Endodermal cell (in vitro differentiated cells): Measurements from ENCODE around the gene ZNF804A. TPM values are rescaled to one million over a fixed set of nuclear protein-coding genes. Genes with fewer than 3 reads are reported as not detected.

Experiments
- DNase-seq: peaks from one replicate; pipeline ENCODE4 v3.0.0-alpha.2; 2017
- H3K27ac ChIP-seq: 2 replicates; pipeline ENCODE4 v1.5.1; 2013; ENCODE audit warnings: mild to moderate bottlenecking, low read depth, low read length, moderate library complexity
- H3K27me3 ChIP-seq: 2 replicates; pipeline ENCODE4 v1.6.1; 2013; ENCODE audit warnings: mild to moderate bottlenecking, low read length, moderate library complexity; ENCODE audit not compliant: insufficient read depth, control insufficient read depth, poor library complexity, severe bottlenecking
- H3K36me3 ChIP-seq: 2 replicates; pipeline ENCODE4 v1.7.0; 2013; ENCODE audit warnings: mild to moderate bottlenecking, low read length, moderate library complexity; ENCODE audit not compliant: control insufficient read depth, insufficient read depth
- H3K4me1 ChIP-seq: one replicate; pipeline ENCODE4 v1.7.0; 2013; ENCODE audit warnings: low read length; ENCODE audit not compliant: control insufficient read depth, insufficient read depth
- H3K4me3 ChIP-seq: 2 replicates; pipeline ENCODE4 v1.5.1; 2013; ENCODE audit warnings: mild to moderate bottlenecking, low read length, moderate library complexity
- H3K9ac ChIP-seq: 2 replicates; pipeline ENCODE4 v1.6.1; 2013; ENCODE audit warnings: mild to moderate bottlenecking, low read length, moderate library complexity; ENCODE audit not compliant: poor library complexity, severe bottlenecking; ENCODE audit errors: extremely low read depth
- H3K9me3 ChIP-seq: 2 replicates; pipeline ENCODE4 v1.6.1; 2013; ENCODE audit warnings: mild to moderate bottlenecking, low read length, moderate library complexity; ENCODE audit not compliant: control insufficient read depth
- H3K27ac Mint-ChIP-seq: 2 replicates; pipeline ENCODE4 v1.8.0; 2020; ENCODE audit warnings: mixed read lengths
- H3K27me3 Mint-ChIP-seq: 2 replicates; pipeline ENCODE4 v1.8.0; 2021; ENCODE audit warnings: mild to moderate bottlenecking, mixed read lengths; ENCODE audit not compliant: insufficient read depth
- H3K36me3 Mint-ChIP-seq: 2 replicates; pipeline ENCODE4 v1.8.0; 2020; ENCODE audit warnings: low read depth, mixed read lengths
- H3K4me1 Mint-ChIP-seq: 2 replicates; pipeline ENCODE4 v1.8.0; 2020; ENCODE audit warnings: mixed read lengths
- H3K4me3 Mint-ChIP-seq: 2 replicates; pipeline ENCODE4 v1.8.0; 2020; ENCODE audit warnings: mild to moderate bottlenecking, moderate library complexity, mixed read lengths
- H3K9me3 Mint-ChIP-seq: 2 replicates; pipeline ENCODE4 v1.8.0; 2020; ENCODE audit warnings: mild to moderate bottlenecking, mixed read lengths
- WGBS, 2 experiments: methylation state at CpG; one replicate each; pipeline versions ENCODE4 v1.1.5 to v1.1.7; 2013; ENCODE audit warnings: missing lambda C conversion rate in 2 of 2, mixed read lengths in 1 of 2; ENCODE audit not compliant: insufficient coverage in 1 of 2, insufficient read length in 1 of 2; 5-methylcytosine and 5-hydroxymethylcytosine counted together
- total RNA-seq, 2 donors: library from RNA; stranded (reverse); fragmentation: NEBNext Ultra II Directional in 1 of 2; extraction: Animal tissue kit (Norgen Biotek cat#: 25700) in 1 of 2; gene quantifications; 2 replicates in 1 of 2; 3 replicates in 1 of 2; pipeline ENCODE4 v1.2.1, GENCODE V29; 2021
- TF ChIP-seq, protein P1 (sequence below): fragments of 200-600 bp; sonication (generic); conservative IDR thresholded peaks from 2 replicates; pipeline ENCODE4 v1.5.0; 2021; ENCODE audit warnings: antibody characterized with exemption, mild to moderate bottlenecking

The ZNF804A gene
- total RNA-seq, 2 donors from 2014 or later = 0.15 TPM; not detected in 1

DNA sequence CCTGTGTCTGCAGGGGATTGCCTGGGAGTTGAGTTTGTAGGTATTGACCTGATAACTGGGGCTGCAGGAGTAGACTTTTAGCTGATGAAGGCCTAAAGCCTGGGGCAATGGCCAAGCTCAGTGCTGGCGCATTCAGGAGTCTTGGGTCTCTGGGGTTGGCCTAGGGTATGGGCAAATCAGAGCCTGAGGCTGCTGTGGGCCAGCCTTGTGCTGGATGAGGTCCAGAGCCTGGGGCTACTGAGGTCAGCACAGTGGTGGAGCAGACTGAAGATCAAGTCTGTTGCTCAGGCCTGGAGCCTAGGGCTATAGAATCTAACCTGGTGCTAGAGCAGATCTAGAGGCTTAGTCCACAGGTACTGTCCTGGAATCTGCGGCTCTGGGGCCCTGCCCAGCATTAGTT, 262.4 kb downstream of the ZNF804A start:
- no peaks in the 10 kb centered on the region for H3K27me3 Mint-ChIP-seq
- no peaks in the 10 kb centered on the region for H3K36me3 Mint-ChIP-seq
- H3K9ac ChIP-seq = no peak overlapping the region
- H3K4me3 Mint-ChIP-seq = no peak overlapping the region
- no peak overlapping the region for H3K4me3 ChIP-seq
- no peaks in the 10 kb centered on the region for H3K4me1 ChIP-seq
- peaks cover 10% of the 10 kb centered on the region for H3K9me3 Mint-ChIP-seq
- no peak for DNase-seq
- no peaks in the 10 kb centered on the region for H3K27me3 ChIP-seq
- TF ChIP-seq, protein P1, sequence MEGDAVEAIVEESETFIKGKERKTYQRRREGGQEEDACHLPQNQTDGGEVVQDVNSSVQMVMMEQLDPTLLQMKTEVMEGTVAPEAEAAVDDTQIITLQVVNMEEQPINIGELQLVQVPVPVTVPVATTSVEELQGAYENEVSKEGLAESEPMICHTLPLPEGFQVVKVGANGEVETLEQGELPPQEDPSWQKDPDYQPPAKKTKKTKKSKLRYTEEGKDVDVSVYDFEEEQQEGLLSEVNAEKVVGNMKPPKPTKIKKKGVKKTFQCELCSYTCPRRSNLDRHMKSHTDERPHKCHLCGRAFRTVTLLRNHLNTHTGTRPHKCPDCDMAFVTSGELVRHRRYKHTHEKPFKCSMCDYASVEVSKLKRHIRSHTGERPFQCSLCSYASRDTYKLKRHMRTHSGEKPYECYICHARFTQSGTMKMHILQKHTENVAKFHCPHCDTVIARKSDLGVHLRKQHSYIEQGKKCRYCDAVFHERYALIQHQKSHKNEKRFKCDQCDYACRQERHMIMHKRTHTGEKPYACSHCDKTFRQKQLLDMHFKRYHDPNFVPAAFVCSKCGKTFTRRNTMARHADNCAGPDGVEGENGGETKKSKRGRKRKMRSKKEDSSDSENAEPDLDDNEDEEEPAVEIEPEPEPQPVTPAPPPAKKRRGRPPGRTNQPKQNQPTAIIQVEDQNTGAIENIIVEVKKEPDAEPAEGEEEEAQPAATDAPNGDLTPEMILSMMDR = no peak
- H3K27ac Mint-ChIP-seq = no peak overlapping the region
- H3K4me1 Mint-ChIP-seq = no peaks in the 10 kb centered on the region
- H3K9me3 ChIP-seq = peaks cover 10% of the 10 kb centered on the region
- no peak overlapping the region for H3K27ac ChIP-seq
- WGBS, 2 experiments = 90% methylated on average over 2 of the region's 2 CpGs; no CpG with 5 or more reads in 1 of the 2 experiments
- H3K36me3 ChIP-seq = no peaks in the 10 kb centered on the region

DNA sequence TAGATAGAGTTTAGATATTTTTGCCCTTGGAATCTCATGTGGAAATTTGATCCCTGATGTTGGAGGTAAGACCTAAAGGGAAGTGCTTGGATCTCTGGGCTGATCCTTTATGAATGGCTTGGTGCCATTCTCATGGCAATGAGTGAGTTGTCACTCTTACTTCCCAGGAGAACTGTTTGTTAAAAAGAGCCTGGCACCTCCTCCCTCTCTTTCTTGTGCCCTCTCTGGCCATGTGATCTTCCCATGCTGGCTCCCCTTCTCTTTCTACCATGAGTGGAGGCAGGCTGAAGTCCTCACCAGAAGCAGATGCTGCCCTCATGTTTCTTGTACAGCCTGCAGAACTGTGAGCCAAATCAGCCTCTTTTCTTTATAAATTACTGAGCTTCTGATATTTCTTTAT, 276.9 kb downstream of the ZNF804A start:
- Mint-ChIP-seq H3K4me3 (no peak overlapping the region), H3K27me3 (no peaks in the 10 kb centered on the region), H3K27ac (no peak overlapping the region), H3K4me1 (peaks cover 3% of the 10 kb centered on the region), H3K36me3 (no peaks in the 10 kb centered on the region), H3K9me3 (no peaks in the 10 kb centered on the region)
- Histone ChIP-seq H3K4me1 (no peaks in the 10 kb centered on the region), H3K27me3 (no peaks in the 10 kb centered on the region), H3K9me3 (no peaks in the 10 kb centered on the region), H3K9ac (no peak overlapping the region), H3K4me3 (no peak overlapping the region), H3K36me3 (no peaks in the 10 kb centered on the region), H3K27ac (no peak overlapping the region)
- TF ChIP-seq, protein P1 = no peak
- DNase-seq = no peak

DNA sequence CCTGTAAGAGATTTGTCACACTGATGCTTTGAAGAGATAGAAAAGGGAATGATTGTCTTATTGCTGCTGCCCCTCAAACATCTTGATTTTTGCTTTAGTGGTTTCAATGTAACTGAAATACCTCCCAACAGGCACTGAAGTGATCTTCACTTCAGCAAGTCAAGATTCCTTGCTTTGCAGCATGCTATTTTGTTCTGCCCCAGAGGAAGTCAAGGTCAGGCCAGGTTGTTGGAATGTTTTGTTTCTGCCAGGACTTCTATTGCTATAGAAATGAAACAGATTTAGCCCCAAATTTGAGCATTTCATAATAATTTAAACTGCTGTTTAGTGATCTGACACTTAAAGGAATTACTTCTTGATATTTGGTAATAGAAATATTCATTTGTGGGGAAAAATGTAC, 277.6 kb downstream of the ZNF804A start:
- Histone ChIP-seq H3K9me3 (no peaks in the 10 kb centered on the region), H3K27me3 (no peaks in the 10 kb centered on the region), H3K4me1 (no peaks in the 10 kb centered on the region), H3K36me3 (no peaks in the 10 kb centered on the region), H3K27ac (no peak overlapping the region), H3K4me3 (no peak overlapping the region), H3K9ac (no peak overlapping the region)
- H3K4me3 Mint-ChIP-seq = no peak overlapping the region
- no peaks in the 10 kb centered on the region for H3K36me3 Mint-ChIP-seq
- TF ChIP-seq, protein P1 = no peak
- peaks cover 3% of the 10 kb centered on the region for H3K4me1 Mint-ChIP-seq
- no peaks in the 10 kb centered on the region for H3K9me3 Mint-ChIP-seq
- DNase-seq = no peak
- H3K27ac Mint-ChIP-seq = no peak overlapping the region
- H3K27me3 Mint-ChIP-seq = no peaks in the 10 kb centered on the region
